HepG2 (cell line): ENCODE results near the gene STK11. TPM values are rescaled to one million over a fixed set of nuclear protein-coding genes. Genes with fewer than 3 reads are reported as not detected.

Source experiments
- ATF6 ChIP-seq: sonication (generic); formaldehyde crosslinking; conservative IDR thresholded peaks from 2 replicates; pipeline ENCODE4 v1.4.0; 2020; ENCODE audit warnings: missing genetic modification reagents
- CBFB ChIP-seq: sonication (generic); formaldehyde crosslinking; IDR thresholded peaks from 2 replicates; pipeline ENCODE4 v1.4.0; 2020; ENCODE audit warnings: missing genetic modification reagents
- CBX2 ChIP-seq, 2 experiments: fragments of 200-600 bp in 1 of 2; sonication (generic); formaldehyde crosslinking in 1 of 2; IDR thresholded peaks; 2 replicates each; pipeline versions ENCODE4 v1.7.0 to v1.8.1; 2018 to 2022; ENCODE audit warnings: low read depth in 2 of 2, low read length in 1 of 2, mild to moderate bottlenecking in 1 of 2, missing genetic modification reagents in 1 of 2
- GPBP1L1 ChIP-seq: sonication (generic); formaldehyde crosslinking; IDR thresholded peaks from 2 replicates; pipeline ENCODE4 v1.5.0; 2020; ENCODE audit warnings: mild to moderate bottlenecking, missing genetic modification reagents
- HOXA5 ChIP-seq: sonication (generic); formaldehyde crosslinking; IDR thresholded peaks from 2 replicates; pipeline ENCODE4 v1.4.0; 2020; ENCODE audit warnings: missing genetic modification reagents
- MAX ChIP-seq: IDR thresholded peaks from 2 replicates; pipeline ENCODE4 v1.6.1; 2012; ENCODE audit warnings: inconsistent platforms
- SMYD3 ChIP-seq: sonication (generic); formaldehyde crosslinking; IDR thresholded peaks from 2 replicates; pipeline ENCODE4 v1.8.1; 2023; ENCODE audit warnings: mild to moderate bottlenecking, missing genetic modification reagents
- ZBTB33 ChIP-seq: sonication (generic); formaldehyde crosslinking; IDR thresholded peaks from 2 replicates; pipeline ENCODE4 v1.4.0; 2020; ENCODE audit warnings: missing genetic modification reagents
- ZBTB38 ChIP-seq: sonication (generic); formaldehyde crosslinking; IDR thresholded peaks from 2 replicates; pipeline ENCODE4 v1.5.1; 2020; ENCODE audit warnings: mild to moderate bottlenecking, missing genetic modification reagents
- ZBTB8A ChIP-seq: sonication (generic); formaldehyde crosslinking; IDR thresholded peaks from 2 replicates; pipeline ENCODE4 v1.4.0; 2020; ENCODE audit warnings: mild to moderate bottlenecking, low read depth, missing genetic modification reagents, borderline replicate concordance
- ZFP36L1 ChIP-seq: sonication (generic); formaldehyde crosslinking; IDR thresholded peaks from 2 replicates; pipeline ENCODE4 v1.8.0; 2022; ENCODE audit warnings: mild to moderate bottlenecking, missing genetic modification reagents, moderate library complexity
- ZFP36L2 ChIP-seq: sonication (generic); formaldehyde crosslinking; IDR thresholded peaks from 2 replicates; pipeline ENCODE4 v1.4.0; 2020; ENCODE audit warnings: missing genetic modification reagents
- ZNF234 ChIP-seq: sonication (generic); formaldehyde crosslinking; conservative IDR thresholded peaks from 2 replicates; pipeline ENCODE4 v1.5.1; 2020; ENCODE audit warnings: mild to moderate bottlenecking, missing genetic modification reagents
- ZNF362 ChIP-seq: sonication (generic); formaldehyde crosslinking; IDR thresholded peaks from 2 replicates; pipeline ENCODE4 v1.4.0; 2020; ENCODE audit warnings: missing genetic modification reagents, mild to moderate bottlenecking, borderline replicate concordance
- ZNF432 ChIP-seq: sonication (generic); formaldehyde crosslinking; IDR thresholded peaks from 2 replicates; pipeline ENCODE4 v1.5.0; 2020; ENCODE audit warnings: missing genetic modification reagents, mild to moderate bottlenecking, borderline replicate concordance
- ZNF44 ChIP-seq: sonication (generic); formaldehyde crosslinking; IDR thresholded peaks from 2 replicates; pipeline ENCODE4 v1.5.1; 2020; ENCODE audit warnings: mild to moderate bottlenecking, missing genetic modification reagents
- ZNF468 ChIP-seq: sonication (generic); formaldehyde crosslinking; IDR thresholded peaks from 2 replicates; pipeline ENCODE4 v1.8.0; 2022; ENCODE audit warnings: mild to moderate bottlenecking, moderate library complexity, missing genetic modification reagents
- ZNF558 ChIP-seq: sonication (generic); formaldehyde crosslinking; IDR thresholded peaks from 2 replicates; pipeline ENCODE4 v1.9.0; 2022; ENCODE audit warnings: mild to moderate bottlenecking, missing genetic modification reagents, borderline replicate concordance
- ZNF747 ChIP-seq: sonication (generic); formaldehyde crosslinking; IDR thresholded peaks from 2 replicates; pipeline ENCODE4 v1.8.1; 2023; ENCODE audit warnings: missing genetic modification reagents, mild to moderate bottlenecking, borderline replicate concordance
- ZNF761 ChIP-seq: sonication (generic); formaldehyde crosslinking; conservative IDR thresholded peaks from 2 replicates; pipeline ENCODE4 v1.4.0; 2020; ENCODE audit warnings: mild to moderate bottlenecking, missing genetic modification reagents
- ZNF782 ChIP-seq: sonication (generic); formaldehyde crosslinking; IDR thresholded peaks from 2 replicates; pipeline ENCODE4 v1.4.0; 2020; ENCODE audit warnings: missing genetic modification reagents, mild to moderate bottlenecking, borderline replicate concordance
- ZNF878 ChIP-seq: sonication (generic); formaldehyde crosslinking; IDR thresholded peaks from 2 replicates; pipeline ENCODE4 v1.8.1; 2023; ENCODE audit warnings: mild to moderate bottlenecking, missing genetic modification reagents, moderate library complexity
- ZNF879 ChIP-seq: sonication (generic); formaldehyde crosslinking; IDR thresholded peaks from 2 replicates; pipeline ENCODE4 v1.8.1; 2023; ENCODE audit warnings: missing genetic modification reagents
- ZSCAN22 ChIP-seq: sonication (generic); formaldehyde crosslinking; IDR thresholded peaks from 2 replicates; pipeline ENCODE4 v1.4.0; 2020; ENCODE audit warnings: mild to moderate bottlenecking, missing genetic modification reagents
- polyA plus RNA-seq, 8 experiments: library from polyadenylated mRNA; depleted of rRNA in 3 of 8; stranded (reverse) in 7 of 8; unstranded in 1 of 8; fragments of >200 nt; fragmentation: Illumina TruSeq in 4 of 8; extraction: Trizol in 4 of 8; gene quantifications; 2 replicates each; pipeline versions ENCODE4 v1.2.1 to v1.2.3, GENCODE V29; 2011 to 2016; ENCODE audit warnings: low read depth in 4 of 8, missing spikeins in 1 of 8, mixed read lengths in 1 of 8; ENCODE audit not compliant: insufficient read depth in 1 of 8
- total RNA-seq, 5 experiments: library from RNA; depleted of rRNA; stranded (reverse); fragments of >200 nt; fragmentation: Illumina TruSeq; extraction: Trizol; gene quantifications; 2 replicates each; pipeline ENCODE4 v1.2.3, GENCODE V29; 2016; ENCODE audit warnings: low read depth in 1 of 5

STK11 gene
- total and polyA plus RNA-seq, 2 of the 13 experiments (the other 11 are each of a cell fraction or from before 2014, with no cell fraction given): 27.5 to 43.6 TPM

GRCh38 chr19:1249298-1249989, 43.9 kb downstream of the STK11 start (continued):
- TF ChIP-seq ZNF782 (no peak), ATF6 (CRISPR knock-in tag) (no peak), ZBTB33 (no peak), CBFB (CRISPR knock-in tag) (peak; percentile 64; the same call in 1 of the 2 replicates), ZNF432 (CRISPR knock-in tag) (no peak), ZNF362 (peak; percentile 87), ZNF878 (CRISPR knock-in tag) (no peak), ZNF761 (no peak), ZBTB8A (CRISPR knock-in tag) (no peak), SMYD3 (CRISPR knock-in tag) (no peak), CBX2 (IDR thresholded peaks at IDR 0.05; ENCODE audit: low read depth, low read length) (no peak), CBX2 (CRISPR knock-in tag; IDR thresholded peaks at IDR 0.05; ENCODE audit: low read depth) (no peak), ZNF234 (CRISPR knock-in tag) (0 out of 2 replicates have a peak, but pooled peaks have one; percentile 24), GPBP1L1 (CRISPR knock-in tag) (no peak), ZNF558 (CRISPR knock-in tag) (peak; percentile 89; the same call in 1 of the 2 replicates), ZFP36L1 (CRISPR knock-in tag) (no peak), ZBTB38 (CRISPR knock-in tag) (0 out of 2 replicates have a peak, but pooled peaks have one; percentile 4), MAX (peak; percentile 88), ZSCAN22 (CRISPR knock-in tag) (no peak), ZNF879 (CRISPR knock-in tag) (no peak), ZNF44 (no peak), ZFP36L2 (CRISPR knock-in tag) (no peak), ZNF468 (CRISPR knock-in tag) (no peak), ZNF747 (CRISPR knock-in tag) (no peak), HOXA5 (CRISPR knock-in tag) (no peak)
